Measurements from ENCODE around the gene MOK. TPM values are rescaled to one million over a fixed set of nuclear protein-coding genes. Genes with fewer than 3 reads are reported as not detected.

The MOK gene
- total RNA-seq, 2 experiments from 2014 or later = 0.88 to 1.4 TPM

DNA sequence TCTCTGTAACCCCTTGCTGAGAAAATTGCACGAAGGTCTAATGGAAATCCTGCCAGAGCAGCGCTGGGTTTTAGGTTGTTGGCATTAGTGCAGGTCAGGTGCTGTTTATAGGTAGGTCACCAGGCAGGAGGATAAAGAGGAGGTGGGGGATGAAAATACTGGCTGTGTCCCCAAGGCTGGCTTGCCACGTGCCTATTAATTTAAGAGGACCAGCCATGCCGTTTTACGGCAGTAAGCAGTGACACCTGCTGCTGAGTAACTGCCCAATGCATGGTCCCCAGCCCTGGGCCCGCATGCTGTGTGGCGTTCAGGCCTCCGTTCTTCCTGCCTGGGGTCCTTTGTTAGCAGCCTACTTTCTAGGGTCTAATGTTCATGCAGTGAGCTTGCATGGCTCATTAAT lies 98.0 kb downstream of the MOK start:
- Mint-ChIP-seq H3K4me1 (peaks cover 5% of the 10 kb centered on the region), H3K27ac (no peak overlapping the region), H3K36me3 (ENCODE audit: low read depth) (peaks cover 31% of the 10 kb centered on the region), H3K9me3 (no peaks in the 10 kb centered on the region), H3K27me3 (no peaks in the 10 kb centered on the region), H3K4me3 (no peak overlapping the region)
- ChIA-PET POLR2A (no interaction called here), CTCF (no interaction called here)
- no peak for DNase-seq

GRCh38 chr14:102205560-102205959 lies 99.4 kb downstream of the MOK start:
- Mint-ChIP-seq H3K27ac (no peak overlapping the region), H3K36me3 (ENCODE audit: low read depth) (peaks cover 37% of the 10 kb centered on the region), H3K4me3 (no peak overlapping the region), H3K4me1 (peaks cover 19% of the 10 kb centered on the region), H3K9me3 (no peaks in the 10 kb centered on the region), H3K27me3 (no peaks in the 10 kb centered on the region)
- CTCF ChIA-PET = no interaction called here
- no peak for DNase-seq
- POLR2A ChIA-PET = no interaction called here

GRCh38 chr14:102203382-102203781 lies 101.6 kb downstream of the MOK start:
- Mint-ChIP-seq H3K36me3 (ENCODE audit: low read depth) (peaks cover 41% of the 10 kb centered on the region), H3K27ac (no peak overlapping the region), H3K27me3 (no peaks in the 10 kb centered on the region), H3K9me3 (no peaks in the 10 kb centered on the region), H3K4me3 (no peak overlapping the region), H3K4me1 (peaks cover 34% of the 10 kb centered on the region)
- CTCF ChIA-PET = no interaction called here
- POLR2A ChIA-PET = no interaction called here
- DNase-seq = no peak

DNA sequence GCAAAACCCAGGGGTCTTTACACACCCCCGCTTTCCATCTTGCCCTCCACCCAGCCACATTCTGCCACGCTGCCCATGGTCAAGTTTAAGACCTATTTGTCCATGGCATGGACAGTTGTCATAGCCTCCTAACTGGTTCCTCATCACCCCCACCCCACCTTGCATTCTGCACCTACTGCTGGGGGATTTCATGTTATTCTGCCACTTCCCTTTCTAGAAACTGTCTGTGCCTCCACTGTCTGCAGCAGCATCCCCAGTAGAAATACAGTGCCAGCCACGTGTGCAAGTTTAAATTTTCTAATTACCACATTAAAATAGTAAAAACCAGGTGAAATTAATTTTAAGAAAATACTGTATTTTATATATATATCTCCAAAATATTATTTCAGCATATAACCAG lies 102.0 kb downstream of the MOK start:
- no peak for DNase-seq
- POLR2A ChIA-PET = no interaction called here
- H3K4me1 Mint-ChIP-seq = peaks cover 34% of the 10 kb centered on the region

DNA sequence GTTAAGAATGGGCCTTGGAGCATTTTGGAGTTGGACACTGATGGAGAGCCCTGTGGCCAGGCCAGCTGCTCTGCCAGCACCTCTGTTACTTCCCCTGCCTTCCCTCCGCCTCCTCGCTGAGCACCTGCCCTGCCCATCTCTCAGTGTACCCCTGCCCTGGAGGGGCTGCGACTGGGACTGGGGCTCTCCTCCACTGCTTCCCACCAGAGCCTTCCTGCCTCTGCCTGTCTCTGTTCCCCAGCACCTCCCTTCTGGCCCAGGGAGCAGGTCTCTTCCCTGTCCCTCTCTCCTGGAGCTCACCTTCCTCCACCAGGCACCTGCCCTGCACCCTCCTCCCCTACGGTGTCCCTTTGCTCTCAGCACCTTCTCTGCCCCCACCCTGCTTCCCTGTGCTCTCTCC lies 103.2 kb downstream of the MOK start:
- CTCF ChIA-PET = no interaction called here
- Mint-ChIP-seq H3K9me3 (no peaks in the 10 kb centered on the region), H3K36me3 (ENCODE audit: low read depth) (peaks cover 53% of the 10 kb centered on the region), H3K4me3 (no peak overlapping the region), H3K27me3 (no peaks in the 10 kb centered on the region), H3K4me1 (peaks cover 34% of the 10 kb centered on the region), H3K27ac (peak overlapping the region; percentile 24)
- DNase-seq = no peak
- POLR2A ChIA-PET = no interaction called here

More for the DNA sequence above, 102.0 kb downstream of the MOK start:
- CTCF ChIA-PET = no interaction called here
- Mint-ChIP-seq H3K27me3 (no peaks in the 10 kb centered on the region), H3K9me3 (no peaks in the 10 kb centered on the region), H3K36me3 (ENCODE audit: low read depth) (peaks cover 42% of the 10 kb centered on the region), H3K4me3 (no peak overlapping the region), H3K27ac (no peak overlapping the region)

GRCh38 chr14:102201353-102201738 lies 103.6 kb downstream of the MOK start:
- H3K36me3 Mint-ChIP-seq (ENCODE audit: low read depth) = peaks cover 57% of the 10 kb centered on the region
- H3K27ac Mint-ChIP-seq = peak overlapping the region; percentile 31
- ChIA-PET CTCF (no interaction called here), POLR2A (no interaction called here)
- DNase-seq = no peak
- H3K4me3 Mint-ChIP-seq = no peak overlapping the region
- peaks cover 34% of the 10 kb centered on the region for H3K4me1 Mint-ChIP-seq
- no peaks in the 10 kb centered on the region for H3K9me3 Mint-ChIP-seq
- no peaks in the 10 kb centered on the region for H3K27me3 Mint-ChIP-seq

DNA sequence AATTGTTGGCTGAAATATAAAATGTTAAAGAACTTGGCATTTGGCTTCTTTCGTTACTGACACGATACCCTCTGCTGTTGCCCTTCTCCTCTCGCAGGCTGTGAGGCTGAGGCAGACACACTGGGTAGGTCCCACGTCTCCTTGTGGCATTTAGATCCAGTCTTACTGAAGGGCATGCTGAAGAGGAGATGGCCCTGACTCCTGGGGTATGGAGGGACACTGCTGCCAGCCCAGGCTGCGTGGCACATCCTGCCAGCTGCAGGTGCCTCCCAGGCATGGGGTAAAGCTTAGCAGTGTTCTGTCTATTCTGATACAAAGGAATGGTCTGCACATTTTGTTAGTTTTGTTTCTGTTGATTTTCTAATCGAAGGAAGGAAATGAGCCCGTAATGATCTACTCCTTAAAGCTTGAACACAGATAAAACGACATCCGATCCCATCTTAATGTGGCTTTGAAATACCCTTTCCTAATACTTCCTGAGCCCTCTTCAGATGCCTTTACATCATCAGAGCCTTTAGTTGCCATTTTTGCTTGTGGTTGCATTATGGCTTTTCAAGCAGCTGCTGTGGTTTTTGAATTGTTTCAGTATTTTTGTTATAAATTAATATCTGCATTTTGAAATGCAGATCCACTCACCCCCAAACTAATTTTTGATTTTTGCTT lies 104.1 kb downstream of the MOK start:
- peak; percentile 23 for DNase-seq
- Mint-ChIP-seq H3K27ac (peak overlapping the region; percentile 31), H3K36me3 (ENCODE audit: low read depth) (peaks cover 62% of the 10 kb centered on the region), H3K4me1 (peaks cover 34% of the 10 kb centered on the region), H3K27me3 (no peaks in the 10 kb centered on the region), H3K9me3 (no peaks in the 10 kb centered on the region), H3K4me3 (no peak overlapping the region)
- CTCF ChIA-PET = interaction anchor here (0.6 kb wide), 1 partner anchor 100 kb away, joined by 6 read pairs; no protein-coding TSS in a partner anchor
- POLR2A ChIA-PET = no interaction called here

DNA sequence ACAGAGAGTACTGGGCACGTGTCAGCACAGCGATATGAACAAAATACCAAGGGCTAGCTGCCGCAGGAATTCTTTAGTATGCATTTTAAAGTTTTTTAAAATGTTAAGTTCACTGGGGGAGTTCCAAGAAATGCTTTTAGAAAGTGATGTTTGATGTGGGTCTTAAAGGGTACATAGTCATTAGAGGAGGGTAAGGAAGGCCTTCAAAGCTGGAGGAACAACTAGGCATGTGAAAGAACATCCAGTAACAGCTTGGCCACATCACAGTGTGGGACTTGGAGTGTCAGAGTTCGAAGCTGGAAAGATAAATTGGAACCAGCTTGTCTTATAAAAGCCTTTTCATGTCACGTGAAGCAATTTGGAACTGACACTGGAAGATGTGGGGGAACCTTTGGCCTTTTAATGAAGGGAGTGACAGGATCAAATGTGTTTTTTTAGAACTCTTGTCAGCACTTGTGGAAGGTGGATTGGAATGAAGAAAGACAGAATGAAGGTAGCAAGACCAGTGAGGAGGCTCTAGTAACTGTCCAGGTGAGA lies 107.6 kb downstream of the MOK start:
- no peak overlapping the region for H3K27ac Mint-ChIP-seq
- ChIA-PET POLR2A (no interaction called here), CTCF (interaction anchor here (0.7 kb wide), 1 partner anchor 91 kb away, joined by 3 read pairs; no protein-coding TSS in a partner anchor)
- peaks cover 53% of the 10 kb centered on the region for H3K36me3 Mint-ChIP-seq (ENCODE audit: low read depth)
- no peak overlapping the region for H3K4me3 Mint-ChIP-seq
- H3K9me3 Mint-ChIP-seq = no peaks in the 10 kb centered on the region
- DNase-seq = no peak
- peaks cover 31% of the 10 kb centered on the region for H3K4me1 Mint-ChIP-seq
- H3K27me3 Mint-ChIP-seq = no peaks in the 10 kb centered on the region

GRCh38 chr14:102196902-102197230 lies 108.1 kb downstream of the MOK start:
- H3K36me3 Mint-ChIP-seq (ENCODE audit: low read depth) = peaks cover 52% of the 10 kb centered on the region
- CTCF ChIA-PET = interaction anchor here (0.7 kb wide), 1 partner anchor 91 kb away, joined by 3 read pairs; no protein-coding TSS in a partner anchor
- no peaks in the 10 kb centered on the region for H3K9me3 Mint-ChIP-seq
- no peak overlapping the region for H3K4me3 Mint-ChIP-seq
- POLR2A ChIA-PET = no interaction called here
- no peak for DNase-seq
- H3K27ac Mint-ChIP-seq = no peak overlapping the region
- H3K4me1 Mint-ChIP-seq = peaks cover 28% of the 10 kb centered on the region
- no peaks in the 10 kb centered on the region for H3K27me3 Mint-ChIP-seq

DNA sequence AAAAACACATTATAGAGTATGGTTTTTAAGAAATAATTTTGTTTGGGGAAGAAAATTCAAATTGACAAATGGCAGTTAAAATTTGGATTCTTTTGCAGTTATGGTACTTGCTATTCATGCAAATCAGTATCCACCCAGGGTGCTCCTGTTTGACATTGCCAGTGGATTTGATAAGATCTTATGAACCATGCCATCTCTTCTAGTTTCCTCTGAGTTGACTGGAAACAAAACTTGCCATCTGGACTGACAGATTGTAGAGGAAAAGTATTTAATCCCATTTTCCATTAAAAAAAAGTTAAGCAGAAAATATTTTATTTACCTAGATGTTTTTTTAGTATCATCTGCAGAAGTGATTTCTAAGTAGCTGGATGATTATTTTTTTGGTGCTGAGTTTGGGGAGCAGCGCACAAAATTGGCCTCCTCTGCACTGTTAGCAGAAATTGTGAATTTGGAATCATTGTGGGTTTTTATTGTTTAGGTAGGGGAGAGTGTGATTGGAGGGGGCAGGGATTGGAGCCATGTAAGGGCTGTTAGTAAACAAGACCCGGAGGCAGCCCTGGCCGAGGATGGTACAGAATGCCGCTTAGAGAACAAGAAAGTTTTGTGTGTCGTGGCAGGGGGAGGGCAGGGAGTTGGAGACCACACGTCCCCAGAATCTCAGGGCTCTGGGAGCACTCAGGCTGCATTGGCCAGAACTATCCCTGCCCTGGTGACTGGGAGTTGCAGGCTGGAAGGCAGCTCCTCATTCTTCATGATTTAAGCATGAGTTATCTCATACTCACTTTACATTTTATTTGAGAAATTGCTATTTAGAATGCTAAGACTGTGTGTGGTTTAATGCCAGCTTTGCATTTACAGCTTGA lies 108.7 kb downstream of the MOK start:
- Mint-ChIP-seq H3K27me3 (no peaks in the 10 kb centered on the region), H3K4me1 (peaks cover 22% of the 10 kb centered on the region), H3K27ac (no peak overlapping the region)

DNA sequence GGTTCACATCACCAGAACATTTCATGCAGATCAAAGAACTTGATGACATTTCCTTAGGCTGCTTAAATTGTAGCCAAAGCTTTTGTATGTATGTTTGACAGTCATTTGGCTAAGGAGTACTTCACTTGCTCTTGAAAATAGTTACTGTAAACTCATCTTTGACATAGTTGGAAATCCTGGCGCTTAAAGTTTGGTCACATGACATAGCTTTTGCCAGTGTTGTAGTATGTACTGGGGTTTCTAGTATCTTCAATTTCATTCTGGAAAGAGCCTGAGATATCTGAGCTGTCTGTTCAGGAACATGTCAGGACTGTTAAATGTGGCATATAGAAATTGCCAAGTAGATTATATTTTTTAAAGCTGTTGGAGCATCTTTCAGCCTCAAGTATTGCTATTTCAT lies 109.5 kb downstream of the MOK start:
- H3K27me3 Mint-ChIP-seq = no peaks in the 10 kb centered on the region
- ChIA-PET CTCF (interaction anchor here (1.3 to 1.6 kb wide), 2 partner anchors 100 to 119 kb away, joined by 4 read pairs; no protein-coding TSS in a partner anchor), POLR2A (no interaction called here)
- DNase-seq = no peak
- H3K4me1 Mint-ChIP-seq = peaks cover 14% of the 10 kb centered on the region
- H3K27ac Mint-ChIP-seq = no peak overlapping the region
- no peak overlapping the region for H3K4me3 Mint-ChIP-seq
- H3K36me3 Mint-ChIP-seq (ENCODE audit: low read depth) = peaks cover 47% of the 10 kb centered on the region
- no peaks in the 10 kb centered on the region for H3K9me3 Mint-ChIP-seq

More for the DNA sequence above, 108.7 kb downstream of the MOK start:
- no peak for DNase-seq
- no peaks in the 10 kb centered on the region for H3K9me3 Mint-ChIP-seq
- peaks cover 47% of the 10 kb centered on the region for H3K36me3 Mint-ChIP-seq (ENCODE audit: low read depth)
- CTCF ChIA-PET = interaction anchor here (1.3 to 1.6 kb wide), 2 partner anchors 100 to 118 kb away, joined by 4 read pairs; no protein-coding TSS in a partner anchor
- H3K4me3 Mint-ChIP-seq = no peak overlapping the region
- POLR2A ChIA-PET = no interaction called here

- no peak for DNase-seq
- H3K4me3 Mint-ChIP-seq = no peak overlapping the region
- H3K27ac Mint-ChIP-seq = no peak overlapping the region
- no peaks in the 10 kb centered on the region for H3K27me3 Mint-ChIP-seq
- peaks cover 9% of the 10 kb centered on the region for H3K4me1 Mint-ChIP-seq
- POLR2A ChIA-PET = no interaction called here
- CTCF ChIA-PET = interaction anchor here (1.3 to 1.6 kb wide), 2 partner anchors 99 to 119 kb away, joined by 4 read pairs; no protein-coding TSS in a partner anchor
- no peaks in the 10 kb centered on the region for H3K9me3 Mint-ChIP-seq
- peaks cover 43% of the 10 kb centered on the region for H3K36me3 Mint-ChIP-seq (ENCODE audit: low read depth)
Measured at GRCh38 chr14:102194856-102195255, 110.1 kb downstream of the MOK start.

DNA sequence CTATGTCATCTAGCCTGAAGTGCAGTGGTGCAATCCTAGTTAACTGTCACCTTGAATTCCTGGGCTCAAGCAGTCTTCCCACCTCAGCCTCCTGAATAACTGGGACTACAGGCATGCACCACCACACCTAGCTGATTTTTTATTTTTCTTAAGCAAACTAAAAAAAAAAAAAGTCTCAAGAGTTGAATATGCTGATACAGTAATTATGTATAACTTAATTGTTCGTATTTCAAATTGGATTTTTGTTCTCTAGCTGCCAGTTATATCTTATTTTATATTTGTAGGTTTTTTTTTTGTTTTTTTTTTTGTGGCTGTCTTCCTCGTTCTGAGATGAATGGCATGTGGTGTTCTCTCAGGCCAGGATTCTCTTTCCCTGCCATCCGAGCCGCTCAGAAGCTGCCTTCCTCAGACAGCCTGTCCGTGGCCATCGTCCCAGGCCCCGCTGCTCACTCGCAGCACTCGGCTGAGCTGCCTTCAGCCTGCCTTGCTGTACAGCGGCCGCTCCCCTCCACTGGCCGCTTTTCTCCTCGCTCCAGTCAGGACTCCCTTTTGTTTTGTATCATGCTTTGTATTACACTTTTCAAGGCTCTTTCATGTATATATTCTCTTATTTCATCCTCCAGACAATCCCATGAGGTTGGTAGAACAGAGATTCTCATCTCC lies 112.0 kb downstream of the MOK start:
- Mint-ChIP-seq H3K4me3 (no peak overlapping the region), H3K4me1 (peaks cover 3% of the 10 kb centered on the region), H3K27ac (no peak overlapping the region), H3K27me3 (no peaks in the 10 kb centered on the region), H3K9me3 (no peaks in the 10 kb centered on the region), H3K36me3 (ENCODE audit: low read depth) (peaks cover 27% of the 10 kb centered on the region)
- ChIA-PET CTCF (interaction anchor here (0.7 kb wide), 1 partner anchor 1012 kb away, joined by 3 read pairs; no protein-coding TSS in a partner anchor), POLR2A (no interaction called here)
- DNase-seq = no peak

Measured in activated CD4-positive, alpha-beta memory T cell treated with anti-CD3 and anti-CD28 coated beads, Interleukin-2, amount 10 ng/mL, durations not matched to agents 7 days and 5 days (primary cell).